ENCODE data around the gene IQCH. TPM values are rescaled to one million over a fixed set of nuclear protein-coding genes. Genes with fewer than 3 reads are reported as not detected.
"Not testable (repeated sequence)": the region's sequence is repeated elsewhere in the genome, so short reads cannot be mapped to it uniquely, and the experiment has no call there.

The IQCH gene
- polyA plus RNA-seq, 1 of the 3 experiments (the other 2 are of a cell fraction), result 0.81 TPM

DNA sequence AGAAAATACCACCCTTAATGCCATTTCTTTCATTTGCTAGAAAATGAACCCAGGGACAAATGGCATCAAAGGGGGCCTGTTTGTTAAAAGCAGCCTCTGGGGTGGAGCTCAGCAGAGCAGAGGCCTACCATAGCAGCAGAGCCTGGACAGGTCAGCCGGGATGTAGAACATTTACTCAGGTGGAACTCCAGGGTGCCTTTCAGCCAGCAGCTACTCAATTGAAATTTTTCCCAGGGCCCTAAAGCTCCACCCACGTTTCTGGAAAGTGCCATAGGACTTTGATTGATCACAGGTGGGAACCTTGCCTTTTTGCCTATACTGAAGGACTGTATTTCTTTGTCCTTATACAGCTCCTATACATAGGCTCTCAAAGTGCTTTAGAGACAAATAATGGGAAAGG, 191.9 kb downstream of the IQCH start:
- no peak for DNase-seq
- H3K4me3 ChIP-seq (ENCODE audit: low read depth in 2 of 2, low read length in 1 of 2), result no peak overlapping the region
- no peak overlapping the region for H3K4me2 ChIP-seq
- 33% methylated on average over 1 of the region's 2 CpGs for WGBS (ENCODE audit: low lambda C conversion rate)
- TF ChIP-seq TEAD4 (IDR thresholded peaks at IDR 0.05; ENCODE audit: borderline replicate concordance, insufficient read depth) (no peak), MXI1 (IDR thresholded peaks at IDR 0.05; ENCODE audit: low read depth, low read length) (no peak)
- TF ChIP-seq, protein P1, sequence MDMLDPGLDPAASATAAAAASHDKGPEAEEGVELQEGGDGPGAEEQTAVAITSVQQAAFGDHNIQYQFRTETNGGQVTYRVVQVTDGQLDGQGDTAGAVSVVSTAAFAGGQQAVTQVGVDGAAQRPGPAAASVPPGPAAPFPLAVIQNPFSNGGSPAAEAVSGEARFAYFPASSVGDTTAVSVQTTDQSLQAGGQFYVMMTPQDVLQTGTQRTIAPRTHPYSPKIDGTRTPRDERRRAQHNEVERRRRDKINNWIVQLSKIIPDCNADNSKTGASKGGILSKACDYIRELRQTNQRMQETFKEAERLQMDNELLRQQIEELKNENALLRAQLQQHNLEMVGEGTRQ (IDR thresholded peaks at IDR 0.05; ENCODE audit: borderline replicate concordance, low read depth, low read length), result no peak
- no peaks in the 10 kb centered on the region for H3K9me2 ChIP-seq
- no peak overlapping the region for H3K9ac ChIP-seq
- H3K27ac ChIP-seq (ENCODE audit: low read depth in 2 of 2, low read length in 1 of 2), result no peak overlapping the region
- ChIA-PET CTCF (interaction anchor here (0.6 to 3.4 kb wide), 7 partner anchors 10 to 500 kb away, joined by 3 to 27 read pairs (median 3); no protein-coding TSS in a partner anchor), POLR2A (no interaction called here)
- no peaks in the 10 kb centered on the region for H4K20me1 ChIP-seq (ENCODE audit: insufficient read depth)
- H3K9me3 ChIP-seq, result no peaks in the 10 kb centered on the region
- no peak overlapping the region for H2AFZ ChIP-seq (ENCODE audit: low read depth)
- H3K36me3 ChIP-seq (replicated peaks in 1 of 2; ENCODE audit: control insufficient read depth in 1 of 2, insufficient read depth in 2 of 2, low read length in 1 of 2), result no peaks in the 10 kb centered on the region
- H3K27me3 ChIP-seq (ENCODE audit: insufficient read depth), result no peaks in the 10 kb centered on the region
- H3K79me2 ChIP-seq (ENCODE audit: insufficient read depth), result no peaks in the 10 kb centered on the region
- no peaks in the 10 kb centered on the region for H3F3A ChIP-seq (replicated peaks; ENCODE audit: insufficient read depth)
- no peaks in the 10 kb centered on the region; a peak in 1 of 4 replicates for H3K4me1 ChIP-seq (ENCODE audit: control insufficient read depth in 1 of 2, insufficient read depth in 2 of 2, low read depth in 1 of 2, low read length in 1 of 2)

DNA sequence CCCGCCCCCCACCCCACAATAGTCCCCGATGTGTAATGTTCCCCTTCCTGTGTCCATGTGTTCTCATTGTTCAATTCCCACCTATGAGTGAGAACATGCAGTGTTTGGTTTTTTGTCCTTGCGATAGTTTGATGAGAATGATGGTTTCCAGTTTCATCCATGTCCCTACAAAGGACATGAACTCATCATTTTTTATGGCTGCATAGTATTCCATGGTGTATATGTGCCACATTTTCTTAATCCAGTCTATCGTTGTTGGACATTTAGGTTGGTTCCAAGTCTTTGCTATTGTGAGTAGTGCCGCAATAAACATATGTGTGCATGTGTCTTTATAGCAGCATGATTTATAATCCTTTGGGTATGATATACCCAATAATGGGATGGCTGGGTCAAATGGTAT, 193.8 kb downstream of the IQCH start:
- CTCF ChIA-PET, result interaction anchor here (3.4 kb wide), 1 partner anchor 8 kb away, joined by 27 read pairs; no protein-coding TSS in a partner anchor
- H4K20me1 ChIP-seq (ENCODE audit: insufficient read depth); H3K4me2 ChIP-seq; H3K79me2 ChIP-seq (ENCODE audit: insufficient read depth); DNase-seq; H3K36me3 ChIP-seq (replicated peaks in 1 of 2; ENCODE audit: control insufficient read depth in 1 of 2, insufficient read depth in 2 of 2, low read length in 1 of 2); H3K4me3 ChIP-seq (ENCODE audit: low read depth in 2 of 2, low read length in 1 of 2); H3K9me2 ChIP-seq; H3F3A ChIP-seq (replicated peaks; ENCODE audit: insufficient read depth); H3K9ac ChIP-seq; H3K27ac ChIP-seq (ENCODE audit: low read depth in 2 of 2, low read length in 1 of 2); H2AFZ ChIP-seq (ENCODE audit: low read depth); H3K27me3 ChIP-seq (ENCODE audit: insufficient read depth); POLR2A ChIA-PET; H3K4me1 ChIP-seq (ENCODE audit: control insufficient read depth in 1 of 2, insufficient read depth in 2 of 2, low read depth in 1 of 2, low read length in 1 of 2); H3K9me3 ChIP-seq: not testable (repeated sequence)
- WGBS (ENCODE audit: low lambda C conversion rate), result 64% methylated on average over 5 of the region's 5 CpGs

DNA sequence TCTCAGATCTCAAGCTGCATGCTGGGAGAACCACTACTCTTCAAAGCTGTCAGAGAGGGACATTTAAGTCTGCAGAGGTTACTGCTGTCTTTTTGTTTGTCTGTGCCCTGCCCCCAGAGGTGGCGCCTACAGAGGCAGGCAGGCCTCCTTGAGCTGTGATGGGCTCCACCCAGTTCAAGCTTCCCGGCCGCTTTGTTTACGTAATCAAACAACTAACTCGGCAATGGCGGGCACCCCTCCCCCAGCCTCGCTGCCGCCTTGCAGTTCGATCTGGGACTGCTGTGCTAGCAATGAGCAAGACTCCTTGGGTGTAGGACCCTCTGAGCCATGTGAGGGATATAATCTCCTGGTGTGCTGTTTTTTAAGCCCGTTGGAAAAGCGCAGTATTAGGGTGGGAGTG, 199.1 kb downstream of the IQCH start:
- H3K27me3 ChIP-seq (ENCODE audit: insufficient read depth); H3K9me3 ChIP-seq; H3F3A ChIP-seq (replicated peaks; ENCODE audit: insufficient read depth); CTCF ChIA-PET; H3K27ac ChIP-seq (ENCODE audit: low read depth in 2 of 2, low read length in 1 of 2); H3K4me3 ChIP-seq (ENCODE audit: low read depth in 2 of 2, low read length in 1 of 2); H3K4me2 ChIP-seq; H3K4me1 ChIP-seq (ENCODE audit: control insufficient read depth in 1 of 2, insufficient read depth in 2 of 2, low read depth in 1 of 2, low read length in 1 of 2); H3K9me2 ChIP-seq; H3K79me2 ChIP-seq (ENCODE audit: insufficient read depth); H4K20me1 ChIP-seq (ENCODE audit: insufficient read depth); H3K36me3 ChIP-seq (replicated peaks in 1 of 2; ENCODE audit: control insufficient read depth in 1 of 2, insufficient read depth in 2 of 2, low read length in 1 of 2); POLR2A ChIA-PET; H2AFZ ChIP-seq (ENCODE audit: low read depth); DNase-seq; H3K9ac ChIP-seq: not testable (repeated sequence)
- WGBS (ENCODE audit: low lambda C conversion rate), result 92% methylated on average over 6 of the region's 11 CpGs
